Measurements from ENCODE around the gene SEMA3B. TPM values are rescaled to one million over a fixed set of nuclear protein-coding genes. Genes with fewer than 3 reads are reported as not detected.

SEMA3B gene
- polyA plus RNA-seq, 3 donors: 0.56 TPM; not detected in 2

GRCh38 chr3:50295553-50296431 lies 26.8 kb downstream of the SEMA3B start:
- peak in 1 of 3 donors; percentile 3 for DNase-seq
- H3K27me3 ChIP-seq (ENCODE audit: control insufficient read depth in 2 of 2, insufficient read depth in 2 of 2, low read length in 2 of 2): no peaks in the 10 kb centered on the region
- no peak overlapping the region for H3K9ac ChIP-seq (ENCODE audit: insufficient read depth, low read length, poor library complexity, severe bottlenecking)
- Mint-ChIP-seq H3K4me1 (peaks cover 42% of the 10 kb centered on the region), H3K27me3 (ENCODE audit: low read depth in 3 of 3) (no peaks in the 10 kb centered on the region), H3K9me3 (no peaks in the 10 kb centered on the region), H3K4me3 (no peak overlapping the region), H3K36me3 (peaks cover 3 to 9% of the 10 kb centered on the region in 2 donors), H3K27ac (peak overlapping the region in 2 of 7 donors; percentile 28 to 83)
- WGBS (ENCODE audit: insufficient coverage): 97% methylated on average over 7 of the region's 8 CpGs
- H3K9me3 ChIP-seq (replicated peaks in 1 of 2; ENCODE audit: control insufficient read depth in 1 of 2, insufficient read depth in 1 of 2, low read length in 2 of 2): no peaks in the 10 kb centered on the region
- peaks cover 37% of the 10 kb centered on the region for H3K79me2 ChIP-seq (ENCODE audit: insufficient read depth, low read length)
- no peak overlapping the region for H2AFZ ChIP-seq (ENCODE audit: insufficient read depth, low read depth, low read length, poor library complexity, severe bottlenecking)
- no peak overlapping the region for H3K4me2 ChIP-seq (replicated peaks; ENCODE audit: extremely low read depth, low read length, poor library complexity, severe bottlenecking)
- no peaks in the 10 kb centered on the region for H3K36me3 ChIP-seq (replicated peaks in 1 of 2; ENCODE audit: control insufficient read depth in 1 of 2, insufficient read depth in 2 of 2, low read length in 2 of 2)
- TF ChIP-seq CTCF (IDR thresholded peaks at IDR 0.05): no peak
- H3K27ac ChIP-seq (ENCODE audit: low read depth in 1 of 2, low read length in 2 of 2): no peak overlapping the region
- H3K4me3 ChIP-seq (replicated peaks in 1 of 3; ENCODE audit: low read depth in 2 of 3, low read length in 3 of 3): no peak overlapping the region
- H3K4me1 ChIP-seq (ENCODE audit: control insufficient read depth in 1 of 2, insufficient read depth in 2 of 2, low read length in 2 of 2): peaks cover 44 to 54% of the 10 kb centered on the region in 2 donors
- H4K20me1 ChIP-seq (ENCODE audit: insufficient read depth, low read length): no peaks in the 10 kb centered on the region
- intact Hi-C loops (cut with micrococcal nuclease): loop anchor here (5.0 kb wide), 1 partner anchor 42 kb away; no protein-coding TSS in a partner anchor

GRCh38 chr3:50296721-50297383 lies 27.9 kb downstream of the SEMA3B start:
- Mint-ChIP-seq H3K9me3 (no peaks in the 10 kb centered on the region), H3K36me3 (peaks cover 2 to 9% of the 10 kb centered on the region in 2 donors), H3K27me3 (ENCODE audit: low read depth in 3 of 3) (no peaks in the 10 kb centered on the region), H3K4me3 (no peak overlapping the region), H3K27ac (peak overlapping the region in 3 of 7 donors; percentile 65 to 99 (median 86)), H3K4me1 (peaks cover 40% of the 10 kb centered on the region)
- no peak overlapping the region for H3K4me2 ChIP-seq (replicated peaks; ENCODE audit: extremely low read depth, low read length, poor library complexity, severe bottlenecking)
- 94% methylated on average over 12 of the region's 18 CpGs for WGBS (ENCODE audit: insufficient coverage)
- no peaks in the 10 kb centered on the region for H3K27me3 ChIP-seq (ENCODE audit: control insufficient read depth in 2 of 2, insufficient read depth in 2 of 2, low read length in 2 of 2)
- peaks cover 36% of the 10 kb centered on the region for H3K79me2 ChIP-seq (ENCODE audit: insufficient read depth, low read length)
- intact Hi-C loops (cut with micrococcal nuclease): loop anchor here (5.0 kb wide), 1 partner anchor 40 kb away; no protein-coding TSS in a partner anchor
- no peak overlapping the region for H3K4me3 ChIP-seq (replicated peaks in 1 of 3; ENCODE audit: low read depth in 2 of 3, low read length in 3 of 3)
- no peaks in the 10 kb centered on the region for H3K36me3 ChIP-seq (replicated peaks in 1 of 2; ENCODE audit: control insufficient read depth in 1 of 2, insufficient read depth in 2 of 2, low read length in 2 of 2)
- H3K27ac ChIP-seq (ENCODE audit: low read depth in 1 of 2, low read length in 2 of 2): no peak overlapping the region
- no peak overlapping the region for H3K9ac ChIP-seq (ENCODE audit: insufficient read depth, low read length, poor library complexity, severe bottlenecking)
- no peaks in the 10 kb centered on the region for H3K9me3 ChIP-seq (replicated peaks in 1 of 2; ENCODE audit: control insufficient read depth in 1 of 2, insufficient read depth in 1 of 2, low read length in 2 of 2)
- H3K4me1 ChIP-seq (ENCODE audit: control insufficient read depth in 1 of 2, insufficient read depth in 2 of 2, low read length in 2 of 2): peaks cover 39 to 49% of the 10 kb centered on the region in 2 donors
- H2AFZ ChIP-seq (ENCODE audit: insufficient read depth, low read depth, low read length, poor library complexity, severe bottlenecking): no peak overlapping the region
- no peaks in the 10 kb centered on the region for H4K20me1 ChIP-seq (ENCODE audit: insufficient read depth, low read length)
- no peak for TF ChIP-seq CTCF (IDR thresholded peaks at IDR 0.05)
- DNase-seq: peak in 1 of 3 donors; percentile 9

Data from CD14-positive monocyte (primary cell).